EH (cell line): Measurements from ENCODE around the gene LPA.
A peak's percentile ranks its signal among the peaks of the same experiment; 100 is the strongest.
"Not testable (repeated sequence)": the region's sequence is repeated elsewhere in the genome, so short reads cannot be mapped to it uniquely, and the experiment has no call there.

Experiments
- DNase-seq: peaks from one replicate; pipeline ENCODE4 v3.0.0-alpha.2; 2015; ENCODE audit warnings: low read depth

LPA gene

GRCh38 chr6:160664198-160664597 lies at the start of gene LPA:
TSS of gene LPA (minus strand) at chr6:160664275. CDS start at chr6:160664214, 61 bp downstream.
- DNase-seq, result not testable (repeated sequence)

- DNase-seq, result not testable (repeated sequence)
Measured at GRCh38 chr6:160708993-160709392, 44.9 kb upstream of the LPA start.

- DNase-seq, result not testable (repeated sequence)
Measured at GRCh38 chr6:160704688-160705087, 40.6 kb upstream of the LPA start.

- DNase-seq, result not testable (repeated sequence)
Measured at GRCh38 chr6:160701918-160702680, 38.0 kb upstream of the LPA start, which contains the start of gene PLG. TSS of gene PLG (plus strand) at chr6:160702244. CDS start at chr6:160702305, 61 bp downstream.

- no peak for DNase-seq
Measured at GRCh38 chr6:160697826-160698225, 33.8 kb upstream of the LPA start.

GRCh38 chr6:160696884-160697283 lies 32.8 kb upstream of the LPA start:
- not testable (repeated sequence) for DNase-seq

GRCh38 chr6:160695622-160696021 lies 31.5 kb upstream of the LPA start:
- not testable (repeated sequence) for DNase-seq

GRCh38 chr6:160695025-160695424 lies 30.9 kb upstream of the LPA start:
- peak; percentile 50 for DNase-seq

- DNase-seq, result no peak
Measured at GRCh38 chr6:160692369-160692959, 28.4 kb upstream of the LPA start.

GRCh38 chr6:160691617-160692016 lies 27.5 kb upstream of the LPA start:
- DNase-seq, result no peak

GRCh38 chr6:160690458-160690857 lies 26.4 kb upstream of the LPA start:
- DNase-seq, result no peak

GRCh38 chr6:160685762-160686450 lies 21.8 kb upstream of the LPA start:
- no peak for DNase-seq

GRCh38 chr6:160685101-160685761 lies 21.2 kb upstream of the LPA start:
- DNase-seq, result not testable (repeated sequence)

- no peak for DNase-seq
Measured at GRCh38 chr6:160679402-160679769, 15.3 kb upstream of the LPA start.

- DNase-seq, result no peak
Measured at GRCh38 chr6:160678744-160679401, 14.8 kb upstream of the LPA start.

- DNase-seq, result no peak
Measured at GRCh38 chr6:160678230-160678629, 14.2 kb upstream of the LPA start.

- DNase-seq, result not testable (repeated sequence)
Measured at GRCh38 chr6:160676418-160676817, 12.3 kb upstream of the LPA start.

- no peak for DNase-seq
Measured at GRCh38 chr6:160668589-160668988, 4.5 kb upstream of the LPA start.

GRCh38 chr6:160667639-160668481 lies 3.8 kb upstream of the LPA start:
- no peak for DNase-seq

GRCh38 chr6:160662842-160663241 lies 1.2 kb downstream of the LPA start:
- DNase-seq, result no peak

- DNase-seq, result no peak
Measured at GRCh38 chr6:160662429-160662828, 1.6 kb downstream of the LPA start.
